IMR-90 (cell line): ENCODE data around the gene NEMF. TPM values are rescaled to one million over a fixed set of nuclear protein-coding genes. Genes with fewer than 3 reads are reported as not detected.

Source experiments
- ATAC-seq: fragments of 200-7000 bp; cut with Tn5 transposase; 2 replicates; pipeline ENCODE4 v1.9.1; 2020; ENCODE audit warnings: low read depth, mild to moderate bottlenecking, moderate library complexity
- BruUV-seq: library from RNA; stranded (reverse); fragments of 400-500 nt; replicated peaks from 2 replicates; lab custom pipeline; 2021; lab: Mats Ljungman, UMichigan
- CTCF ChIA-PET: fragments of 300-600 bp; formaldehyde crosslinking; extraction: SDS; loops from one replicate; lab custom pipeline; 2021; ENCODE audit warnings: antibody characterized with exemption; lab: Yijun Ruan, JAX
- POLR2A ChIA-PET: fragments of 300-600 bp; sonication (Branson Sonifier 250); formaldehyde crosslinking; loops from one replicate; lab custom pipeline; 2022; ENCODE audit warnings: antibody characterized with exemption; ENCODE audit not compliant: unreplicated experiment; lab: Charles Lee
- DNase-seq: peaks from one replicate; pipeline ENCODE4 v3.0.0; 2013
- H2AFZ ChIP-seq: replicated peaks from 2 replicates; pipeline ENCODE3; 2013; ENCODE audit warnings: low read length, mild to moderate bottlenecking; ENCODE audit not compliant: poor library complexity
- H2AK5ac ChIP-seq: 2 replicates; pipeline ENCODE4 v1.6.1; 2013; ENCODE audit warnings: low read depth, low read length, inconsistent platforms
- H2AK9ac ChIP-seq: replicated peaks from 2 replicates; pipeline ENCODE3; 2013; ENCODE audit warnings: mild to moderate bottlenecking, low read depth, low read length, moderate library complexity; ENCODE audit not compliant: poor library complexity
- H2BK120ac ChIP-seq: 2 replicates; pipeline ENCODE4 v1.6.1; 2013; ENCODE audit warnings: low read depth, low read length, inconsistent platforms
- H2BK15ac ChIP-seq: 3 replicates; pipeline ENCODE4 v1.6.1; 2013; ENCODE audit warnings: low read depth, low read length, inconsistent platforms
- H2BK20ac ChIP-seq: 2 replicates; pipeline ENCODE4 v1.6.1; 2013; ENCODE audit warnings: low read depth, mild to moderate bottlenecking, inconsistent platforms, low read length, moderate library complexity
- H2BK5ac ChIP-seq: 2 replicates; pipeline ENCODE4 v1.6.1; 2013; ENCODE audit warnings: mild to moderate bottlenecking, low read depth, low read length, inconsistent platforms; ENCODE audit not compliant: poor library complexity, severe bottlenecking
- H3K14ac ChIP-seq: replicated peaks from 2 replicates; pipeline ENCODE4 v1.6.1; 2013; ENCODE audit warnings: low read depth, low read length, inconsistent platforms
- H3K18ac ChIP-seq: 2 replicates; pipeline ENCODE4 v1.6.1; 2013; ENCODE audit warnings: low read depth, low read length, control low read depth
- H3K23ac ChIP-seq: 2 replicates; pipeline ENCODE4 v1.6.1; 2013; ENCODE audit warnings: low read depth, low read length, inconsistent platforms
- H3K27ac ChIP-seq: 2 replicates; pipeline ENCODE4 v1.5.1; 2013; ENCODE audit warnings: mild to moderate bottlenecking, control low read depth, low read length; ENCODE audit not compliant: insufficient read depth
- H3K27me3 ChIP-seq: 2 replicates; pipeline ENCODE4 v1.6.1; 2013; ENCODE audit warnings: low read length; ENCODE audit not compliant: control insufficient read depth, insufficient read depth
- H3K36me3 ChIP-seq: 2 replicates; pipeline ENCODE4 v1.6.1; 2013; ENCODE audit warnings: low read length, mixed read lengths; ENCODE audit not compliant: control insufficient read depth, insufficient read depth
- H3K4ac ChIP-seq: 2 replicates; pipeline ENCODE4 v1.6.1; 2013; ENCODE audit warnings: low read depth, low read length, inconsistent platforms
- H3K4me1 ChIP-seq: 2 replicates; pipeline ENCODE4 v1.6.1; 2013; ENCODE audit warnings: low read length, mixed read lengths; ENCODE audit not compliant: control insufficient read depth, insufficient read depth
- H3K4me2 ChIP-seq: 2 replicates; pipeline ENCODE4 v1.6.1; 2013; ENCODE audit warnings: low read depth, mild to moderate bottlenecking, control low read depth, low read length, moderate library complexity
- H3K4me3 ChIP-seq: 2 replicates; pipeline ENCODE4 v1.5.1; 2013; ENCODE audit warnings: low read depth, mild to moderate bottlenecking, control low read depth, low read length, moderate library complexity; ENCODE audit not compliant: insufficient read depth
- H3K56ac ChIP-seq: 2 replicates; pipeline ENCODE4 v1.6.1; 2013; ENCODE audit warnings: low read length, inconsistent platforms; ENCODE audit not compliant: insufficient read depth; ENCODE audit errors: extremely low read depth
- H3K79me1 ChIP-seq, 2 experiments: 2 replicates each; pipeline ENCODE4 v1.6.1; 2013; ENCODE audit warnings: low read length in 2 of 2, inconsistent platforms in 1 of 2, low read depth in 1 of 2
- H3K9ac ChIP-seq: 2 replicates; pipeline ENCODE4 v1.6.1; 2013; ENCODE audit warnings: low read depth, low read length, control low read depth
- H3K9me1 ChIP-seq: 2 replicates; pipeline ENCODE4 v1.6.1; 2013; ENCODE audit warnings: low read length, inconsistent platforms; ENCODE audit not compliant: insufficient read depth
- H3K9me3 ChIP-seq: 2 replicates; pipeline ENCODE4 v1.6.1; 2013; ENCODE audit warnings: low read length; ENCODE audit not compliant: control insufficient read depth, insufficient read depth
- H4K20me1 ChIP-seq: 2 replicates; pipeline ENCODE4 v1.6.1; 2013; ENCODE audit warnings: low read length, inconsistent platforms; ENCODE audit not compliant: insufficient read depth
- H4K5ac ChIP-seq: 2 replicates; pipeline ENCODE4 v1.6.1; 2013; ENCODE audit warnings: mild to moderate bottlenecking, low read depth, low read length, control low read depth
- H4K8ac ChIP-seq, 2 experiments: 2 replicates each; pipeline ENCODE4 v1.6.1; 2013; ENCODE audit warnings: low read depth in 2 of 2, low read length in 2 of 2, control low read depth in 1 of 2, inconsistent platforms in 1 of 2
- H4K91ac ChIP-seq: 2 replicates; pipeline ENCODE4 v1.6.1; 2013; ENCODE audit warnings: low read depth, low read length, inconsistent platforms; ENCODE audit not compliant: insufficient read depth
- CHD1 ChIP-seq: IDR thresholded peaks from 2 replicates; pipeline ENCODE4 v1.6.1; 2012; ENCODE audit warnings: low read depth, low read length, improper control_type of control experiment
- MXI1 ChIP-seq: IDR thresholded peaks from 2 replicates; pipeline ENCODE4 v1.6.1; 2012; ENCODE audit warnings: low read depth, mild to moderate bottlenecking, low read length, moderate library complexity, borderline replicate concordance
- SMC3 ChIP-seq: fragments of 150-350 bp; IDR thresholded peaks from 2 replicates; pipeline ENCODE4 v1.6.1; 2016; ENCODE audit warnings: low read depth, mild to moderate bottlenecking, antibody characterized with exemption, low read length, moderate library complexity
- WGBS, 2 experiments: methylation state at CpG; one replicate each; pipeline versions ENCODE4 v1.1.5 to v1.1.7; 2013; ENCODE audit warnings: missing lambda C conversion rate in 2 of 2; ENCODE audit not compliant: insufficient read length in 1 of 2; ENCODE audit errors: extremely low coverage in 2 of 2; 5-methylcytosine and 5-hydroxymethylcytosine counted together
- dilution Hi-C: fragments of 300-500 bp; cut with HindIII; formaldehyde crosslinking; loops from one replicate; pipeline ENCODE4 v1.14.3; 2018; ENCODE audit warnings: low sequenced_read_pairs; ENCODE audit not compliant: unreplicated experiment
- in situ Hi-C: fragments of 300-500 bp; cut with MboI; formaldehyde crosslinking; loops from 3 replicates; pipeline ENCODE4 v1.14.3; 2019; ENCODE audit warnings: low sequenced_read_pairs, inconsistent platforms, mixed read lengths
- intact Hi-C: fragments of 100-400 bp; cut with micrococcal nuclease; formaldehyde crosslinking; loops from 2 replicates; pipeline ENCODE4 v1.10.0; 2022
- polyA plus RNA-seq, 3 experiments: library from polyadenylated mRNA; depleted of rRNA; stranded (reverse); fragments of >200 nt; gene quantifications; 2 replicates each; pipeline ENCODE4 v1.2.3, GENCODE V29; 2012; ENCODE audit warnings: low replicate concordance in 1 of 3
- total RNA-seq: library from RNA; depleted of rRNA; stranded (reverse); fragments of >200 nt; gene quantifications from 2 replicates; pipeline ENCODE4 v1.2.3, GENCODE V29; 2012

NEMF gene
- total and polyA plus RNA-seq, 2 of the 4 experiments (the other 2 are of a cell fraction), result 19.5 to 30.5 TPM

DNA sequence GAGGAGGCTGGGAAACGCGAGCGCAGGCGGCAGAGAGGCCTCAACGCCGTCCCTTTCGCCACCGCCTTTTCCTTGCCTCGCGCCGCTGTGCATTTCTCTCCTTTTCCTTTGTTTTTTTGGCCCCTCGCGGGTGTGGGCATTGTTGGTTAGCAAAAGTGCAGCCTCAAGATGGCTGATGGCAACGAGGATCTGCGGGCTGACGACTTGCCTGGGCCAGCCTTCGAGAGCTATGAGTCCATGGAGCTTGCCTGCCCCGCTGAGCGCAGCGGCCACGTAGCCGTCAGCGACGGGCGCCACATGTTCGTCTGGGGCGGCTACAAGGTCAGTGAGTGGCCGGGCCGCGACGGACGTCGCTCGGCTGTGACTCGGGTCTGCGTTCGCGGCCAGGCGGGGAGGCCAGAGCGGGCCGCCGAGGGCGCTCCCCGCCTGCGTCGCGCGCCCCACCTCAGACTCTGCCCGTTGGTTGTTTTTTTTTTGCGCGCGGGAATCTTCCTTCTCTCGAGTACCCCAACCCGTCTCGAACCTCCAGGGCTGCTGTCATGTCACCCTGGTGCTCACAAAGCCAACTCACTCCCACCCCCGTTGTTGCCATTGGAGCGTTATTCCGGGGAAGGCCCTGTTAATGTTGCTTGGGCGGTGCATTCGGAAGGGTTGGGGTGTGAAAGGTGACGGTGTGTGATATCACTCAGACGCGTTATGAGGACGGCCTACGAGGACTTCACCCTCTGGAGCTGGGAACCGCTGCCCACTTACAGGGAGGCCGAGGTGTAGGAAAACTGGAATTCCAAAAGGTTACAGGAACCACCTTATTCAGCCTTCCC, 84.1 kb downstream of the NEMF start:
- TF ChIP-seq MXI1 (peak; percentile 80; the same call in 1 of the 2 replicates), SMC3 (no peak), CHD1 (peak; percentile 91; the same call in 1 of the 2 replicates)
- Histone ChIP-seq H3K9me1 (peaks cover 5% of the 10 kb centered on the region), H4K91ac (peak overlapping the region; percentile 96), H2AFZ (peak overlapping the region; percentile 95), H3K23ac (peak overlapping the region; percentile 99), H3K4me3 (peak overlapping the region; percentile 96), H3K4ac (peak overlapping the region; percentile 98), H2AK9ac (peak overlapping the region; percentile 96), H3K18ac (peak overlapping the region; percentile 58), H4K5ac (peak overlapping the region; percentile 76), H3K56ac (peak overlapping the region; percentile 85; the same call in 1 of the 2 replicates), H2BK120ac (peak overlapping the region; percentile 73; the same call in 1 of the 2 replicates), H3K36me3 (0 out of 2 replicates have a peak, but pooled peaks cover 2% of the 10 kb centered on the region), H3K9ac (peak overlapping the region; percentile 99), H3K4me1 (peaks cover 9% of the 10 kb centered on the region), H2BK20ac (no peak overlapping the region), H3K4me2 (peak overlapping the region; percentile 93), H3K27me3 (no peaks in the 10 kb centered on the region), H3K9me3 (no peaks in the 10 kb centered on the region), H4K8ac (peak overlapping the region; percentile 88 to 91), H2BK15ac (no peak overlapping the region), H2AK5ac (peak overlapping the region; percentile 96), H3K14ac (peak overlapping the region; percentile 99), H4K20me1 (peaks cover 11% of the 10 kb centered on the region), H2BK5ac (peak overlapping the region; percentile 94), H3K27ac (peak overlapping the region; percentile 85), H3K79me1 (peaks cover 17 to 30% of the 10 kb centered on the region in 2 experiments)
- peak; percentile 66 for DNase-seq
- TSS peak; percentile 37 for BruUV-seq
- intact Hi-C loops (loop anchor here (5.0 kb wide), 1 partner anchor 306 kb away; no protein-coding TSS in a partner anchor), in situ Hi-C loops (loop anchor here (5.0 to 25.0 kb wide), 3 partner anchors 76 to 306 kb away; partner anchors contain the start of genes DNAAF2 and KLHDC1), dilution Hi-C loops (no loop called here)
- 0% methylated on average over 39 of the region's 67 CpGs; no CpG with 5 or more reads in 1 of the 2 experiments for WGBS, 2 experiments
- ChIA-PET POLR2A (interaction anchor here (1.0 kb wide), 1 partner anchor 134 kb away, joined by 5 read pairs; no protein-coding TSS in a partner anchor), CTCF (interaction anchor here (0.6 kb wide), 1 partner anchor 15 kb away, joined by 4 read pairs; no protein-coding TSS in a partner anchor)
- ATAC-seq, result peak; percentile 36
